Measurements from ENCODE around the gene NBAS. TPM values are rescaled to one million over a fixed set of nuclear protein-coding genes. Genes with fewer than 3 reads are reported as not detected.
"Not testable (repeated sequence)": the region's sequence is repeated elsewhere in the genome, so short reads cannot be mapped to it uniquely, and the experiment has no call there.

The NBAS gene
- polyA plus RNA-seq, 1 donor: 67.3 TPM

DNA sequence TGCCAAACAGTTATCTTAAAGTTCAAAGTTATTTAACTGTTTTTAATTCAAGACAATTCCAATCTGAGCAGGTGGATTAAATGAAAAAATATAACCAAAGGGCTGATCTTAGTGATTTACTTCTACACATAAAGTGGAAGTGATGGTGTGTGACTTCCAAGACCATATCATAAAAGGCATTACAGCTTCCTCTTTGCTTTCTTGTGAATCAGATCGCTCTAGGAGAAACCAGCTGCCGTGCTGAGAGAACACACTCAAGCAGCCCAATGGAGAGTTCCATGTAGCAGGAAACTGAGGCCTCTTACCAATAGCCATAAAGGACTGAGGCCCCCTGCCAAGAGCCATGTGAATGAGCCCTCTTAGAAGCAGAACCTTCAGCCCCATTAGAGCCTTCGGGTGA is 197.4 kb downstream of the NBAS start:
- no peak for DNase-seq

DNA sequence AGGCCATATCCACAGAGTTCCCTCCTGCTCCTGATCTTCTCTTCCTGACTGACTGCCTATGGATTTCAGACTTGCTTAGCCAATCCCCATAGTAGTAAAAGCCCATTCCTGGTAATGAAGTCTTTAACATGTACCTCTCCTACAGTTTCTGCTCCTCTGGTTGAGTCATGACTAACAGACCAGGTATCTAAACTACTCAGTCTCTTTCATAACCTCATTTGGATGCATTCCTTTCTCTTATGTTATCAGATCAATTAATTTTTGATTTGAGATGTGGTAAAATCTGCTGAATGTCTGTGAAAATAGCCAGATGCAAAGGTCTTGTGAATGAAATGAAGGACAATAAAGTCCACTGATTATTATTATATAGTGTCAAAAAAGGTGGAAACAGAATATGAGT is 198.0 kb downstream of the NBAS start:
- no peak for DNase-seq

DNA sequence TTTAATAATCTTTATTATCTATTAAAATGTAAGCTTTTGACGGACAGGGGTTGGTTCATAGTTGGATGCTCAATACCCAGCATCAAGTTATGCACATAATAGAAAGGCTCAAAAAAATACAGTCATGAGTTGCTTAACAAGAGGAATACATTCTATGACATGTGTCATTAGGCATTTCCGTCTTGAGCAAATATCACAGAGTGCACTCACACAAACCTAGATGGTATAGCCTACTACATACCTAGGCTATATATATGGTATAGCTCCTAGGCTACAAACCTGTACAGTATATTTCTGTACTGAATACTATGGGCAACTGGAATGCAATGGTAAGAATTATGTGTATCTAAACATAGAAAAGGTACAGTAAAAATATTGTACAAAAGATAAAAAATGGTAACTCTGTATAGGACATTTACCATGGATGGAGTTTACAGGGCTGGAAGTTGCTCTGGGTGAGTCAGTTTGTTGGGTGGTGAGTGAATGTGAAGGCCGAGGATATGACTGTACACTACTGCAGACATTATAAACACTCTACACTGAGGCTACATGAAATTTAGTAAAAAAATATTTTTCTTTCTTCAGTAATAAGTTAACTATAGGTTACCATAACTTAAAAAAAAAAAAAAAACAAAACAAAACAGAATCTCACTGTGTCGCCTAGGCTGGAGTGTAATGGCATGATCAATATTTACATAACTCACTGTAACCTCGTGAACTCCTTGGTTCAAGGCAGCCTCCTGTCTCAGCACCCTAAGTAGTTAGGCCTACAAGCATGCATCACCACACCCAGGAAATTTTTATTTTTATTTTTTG is 201.2 kb downstream of the NBAS start:
- DNase-seq: no peak

DNA sequence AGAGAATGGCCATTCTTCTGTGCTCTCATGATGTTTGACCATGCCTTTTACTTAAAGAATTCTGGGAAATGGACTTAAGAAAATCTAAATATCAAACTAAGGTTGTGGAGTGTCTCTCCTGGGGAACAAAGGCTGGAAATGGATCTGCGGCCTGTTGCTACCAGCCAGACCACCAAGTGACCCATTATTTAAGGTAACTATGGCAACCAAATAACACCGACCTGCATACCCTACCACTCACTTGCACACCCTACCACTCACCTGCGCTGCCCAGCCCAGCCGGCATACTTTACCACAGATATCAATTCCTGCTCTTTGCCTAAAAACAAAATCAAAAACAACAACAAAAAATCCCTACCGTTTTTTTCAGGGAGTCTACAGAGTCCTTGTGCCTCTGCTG is 203.2 kb downstream of the NBAS start:
- no peak for DNase-seq

DNA sequence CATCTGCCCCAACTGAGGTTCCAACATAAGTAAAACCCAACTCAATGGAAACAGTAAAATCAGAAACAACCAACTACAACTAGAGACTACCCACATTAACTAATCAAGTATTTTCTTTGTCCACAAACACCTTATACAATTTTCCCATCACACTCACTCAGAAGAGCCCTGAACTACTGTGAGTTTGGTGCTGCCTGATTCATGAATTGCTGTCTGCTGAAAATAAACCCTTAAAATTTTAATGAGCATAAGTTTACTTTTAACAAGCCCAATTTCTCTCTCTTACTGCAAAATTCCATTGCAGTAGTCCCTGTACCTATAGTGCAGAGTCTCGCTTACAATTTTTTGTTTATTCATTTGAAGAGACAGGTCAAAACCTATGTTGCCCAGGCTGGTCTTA is 203.9 kb downstream of the NBAS start:
- DNase-seq: no peak

DNA sequence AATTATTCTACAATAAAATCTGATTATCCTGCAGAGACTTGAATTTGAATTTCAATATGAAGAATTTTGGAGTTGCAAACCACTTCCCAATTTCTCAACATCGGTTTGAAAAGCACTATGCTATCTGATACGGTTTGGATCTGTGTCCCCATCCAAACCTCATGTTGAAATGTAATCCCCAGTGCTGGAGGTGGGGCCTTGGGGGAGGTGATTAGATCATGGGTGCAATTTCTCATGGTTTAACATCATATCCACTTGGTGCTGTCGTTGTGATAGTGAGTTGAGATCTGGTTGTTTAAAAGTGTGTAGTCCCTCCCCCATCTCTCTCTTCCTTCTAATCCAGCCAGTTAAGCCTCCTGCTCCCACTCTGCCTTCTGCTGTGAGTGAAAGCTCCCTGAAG is 205.7 kb downstream of the NBAS start:
- DNase-seq: no peak

DNA sequence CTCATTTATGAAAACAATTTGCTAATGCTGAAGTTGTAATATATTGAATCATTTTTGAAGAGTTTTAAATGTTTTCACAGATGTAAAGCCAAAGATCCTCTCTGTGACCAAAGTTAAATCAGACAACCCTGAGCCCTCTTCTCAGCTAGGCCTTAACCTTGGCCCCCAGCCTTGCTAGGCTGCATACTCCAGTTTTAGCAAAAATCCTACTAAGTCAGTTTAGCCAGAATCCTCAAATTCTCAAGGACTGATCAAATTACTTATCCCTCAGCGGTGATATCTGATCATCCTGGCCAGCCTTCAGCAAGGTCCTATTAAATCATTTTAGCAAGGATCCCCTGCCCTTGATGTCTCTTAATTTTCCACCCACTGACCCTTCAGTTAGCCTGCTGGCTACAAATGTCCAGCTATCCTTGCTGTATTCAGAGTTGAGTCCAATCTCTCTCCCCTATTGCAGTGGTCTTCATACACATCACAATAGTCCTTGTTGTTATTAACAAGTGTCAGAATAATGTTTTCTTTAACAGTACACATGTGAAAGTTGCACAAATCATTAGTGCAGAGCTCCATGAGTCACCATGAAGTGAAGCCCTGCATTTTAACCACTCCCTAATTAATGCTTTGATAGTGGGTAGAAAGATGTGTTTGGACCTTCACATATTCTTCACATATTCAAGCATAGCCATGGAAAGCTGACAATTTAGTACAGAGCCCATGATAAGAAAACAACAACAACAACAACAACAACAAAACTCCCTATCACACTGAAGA is 206.4 kb downstream of the NBAS start:
- no peak for DNase-seq

DNA sequence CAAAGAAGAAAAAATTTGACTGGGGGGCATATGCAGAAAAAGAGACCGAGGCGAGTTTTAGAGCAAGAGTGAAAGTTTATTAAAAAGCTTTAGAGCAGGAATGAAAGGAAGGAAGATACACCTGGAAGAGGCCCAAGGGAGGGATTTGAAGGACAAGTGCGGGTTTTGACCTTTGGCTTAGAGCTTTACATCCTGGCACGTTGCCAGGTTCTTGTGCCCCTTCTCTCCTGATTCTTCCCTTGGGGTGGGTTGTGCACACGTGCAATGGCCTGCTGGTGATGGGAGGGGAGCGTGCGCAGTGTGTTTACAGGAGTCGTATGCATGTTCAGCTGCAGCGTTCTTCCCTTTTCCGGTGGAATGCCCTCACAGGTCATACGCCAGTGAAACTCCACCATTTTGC is 208.8 kb downstream of the NBAS start:
- no peak for DNase-seq

DNA sequence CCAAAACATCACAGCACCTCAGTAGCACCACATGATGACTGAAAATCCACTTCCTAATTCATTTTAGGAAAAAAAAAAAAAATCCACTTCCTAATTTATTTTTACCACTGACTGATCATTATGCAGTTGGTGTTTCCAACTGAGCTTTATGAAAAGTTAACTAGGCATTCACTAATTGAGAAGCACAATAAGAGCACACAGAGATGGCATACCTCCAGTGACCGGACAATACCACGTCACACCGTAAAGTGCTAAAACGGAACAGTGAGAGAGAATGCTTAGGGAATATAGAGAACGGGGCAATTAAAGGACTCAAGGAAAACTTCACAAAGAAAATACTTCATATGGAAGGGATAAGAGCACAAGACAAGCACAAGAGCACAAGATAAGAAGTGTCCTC is 212.5 kb downstream of the NBAS start:
- DNase-seq: no peak

DNA sequence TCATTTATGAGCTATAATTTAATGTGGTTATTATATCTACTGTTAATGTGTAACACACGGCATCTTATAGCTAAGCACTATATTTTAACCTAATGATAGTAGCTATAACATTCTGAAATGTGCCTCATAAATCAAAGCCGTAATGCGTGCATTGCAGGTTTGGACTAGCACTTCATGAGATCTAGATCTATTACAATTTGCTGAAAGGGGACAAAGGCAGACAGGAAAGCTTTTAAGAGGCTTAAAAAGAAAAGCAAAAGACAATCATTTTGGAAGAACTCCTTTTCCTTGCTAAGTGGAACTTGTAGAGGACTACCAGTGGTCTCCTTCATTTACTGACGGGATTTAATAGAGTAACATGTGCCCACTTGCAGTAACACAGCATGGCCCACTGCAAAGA is 213.1 kb downstream of the NBAS start:
- DNase-seq: no peak

DNA sequence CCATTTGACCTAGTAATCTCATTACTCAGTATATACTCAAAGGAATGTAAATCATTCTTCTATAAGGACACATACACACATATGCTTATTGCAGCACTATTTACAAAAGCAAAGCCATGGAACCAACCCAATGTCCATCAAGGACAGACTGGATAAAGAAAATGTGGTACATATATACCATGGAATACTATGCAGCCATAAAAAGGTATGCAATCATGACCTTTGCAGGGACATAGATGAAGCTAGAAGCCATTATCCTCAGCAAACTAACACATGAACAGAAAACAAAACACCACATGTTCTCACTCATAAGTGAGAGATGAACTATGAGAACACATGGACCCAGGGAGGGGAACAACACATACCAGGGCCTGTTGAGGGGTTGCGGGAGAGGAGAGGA is 214.5 kb downstream of the NBAS start:
- DNase-seq: no peak

DNA sequence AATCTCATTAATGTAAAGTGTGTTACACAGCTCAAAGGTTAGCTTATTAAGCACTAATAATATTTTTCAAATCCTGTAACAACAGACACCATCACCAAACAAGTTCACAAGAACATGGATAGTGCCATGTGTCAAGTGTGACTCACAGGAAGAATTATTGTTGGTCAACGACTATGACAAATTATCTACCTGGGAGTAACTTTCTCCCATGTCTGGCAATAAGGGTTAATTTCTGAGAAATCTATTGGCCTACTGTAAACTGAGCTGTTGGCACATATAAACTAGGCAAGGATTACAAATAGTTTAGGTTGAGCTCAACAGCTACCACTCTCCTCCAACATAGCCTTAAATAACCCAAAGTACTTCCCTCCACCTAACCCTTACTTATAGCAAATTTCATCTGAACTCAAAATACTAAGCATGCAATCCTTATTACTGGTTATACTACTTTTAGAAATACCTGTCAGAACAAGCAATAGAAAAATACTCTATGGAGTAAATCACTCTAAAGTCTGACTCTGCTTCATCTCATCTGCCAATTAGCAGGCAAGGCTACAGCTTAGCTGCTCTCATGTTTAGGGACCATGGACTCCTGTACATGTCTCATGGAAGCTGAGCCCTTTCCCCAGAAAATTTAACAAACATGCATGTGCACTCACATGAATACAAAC is 223.0 kb downstream of the NBAS start:
- DNase-seq: no peak

DNA sequence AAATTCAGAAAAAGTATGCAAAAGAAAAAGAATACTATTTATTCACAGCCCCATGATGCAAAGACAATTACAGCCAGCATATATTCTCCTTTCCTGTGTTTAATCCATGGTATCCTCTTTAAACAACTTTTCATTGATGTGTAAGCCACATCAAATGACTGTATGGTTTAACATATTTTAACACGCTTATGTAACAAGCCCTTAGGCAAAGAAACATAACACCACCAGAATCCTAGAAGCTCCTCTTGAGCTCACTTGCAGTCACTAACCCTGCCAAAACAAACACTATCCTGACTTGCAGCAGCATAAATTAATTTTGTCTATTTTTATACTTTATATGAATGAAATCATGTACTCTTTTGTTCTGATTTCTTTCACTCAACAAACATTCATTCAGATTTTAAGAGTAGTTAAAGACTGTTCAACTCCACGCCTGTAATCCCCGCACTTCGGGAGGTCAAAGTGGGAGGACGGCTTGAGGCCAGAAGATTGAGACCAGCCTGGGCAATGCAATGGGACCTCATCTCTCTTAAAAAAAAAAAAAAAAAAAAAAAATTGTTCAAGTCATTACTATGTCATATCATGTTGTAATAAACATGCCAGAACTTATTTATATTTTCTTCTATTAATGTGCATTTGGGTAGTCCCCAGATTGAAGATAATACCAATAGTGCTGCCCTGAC is 226.3 kb downstream of the NBAS start:
- no peak for DNase-seq

DNA sequence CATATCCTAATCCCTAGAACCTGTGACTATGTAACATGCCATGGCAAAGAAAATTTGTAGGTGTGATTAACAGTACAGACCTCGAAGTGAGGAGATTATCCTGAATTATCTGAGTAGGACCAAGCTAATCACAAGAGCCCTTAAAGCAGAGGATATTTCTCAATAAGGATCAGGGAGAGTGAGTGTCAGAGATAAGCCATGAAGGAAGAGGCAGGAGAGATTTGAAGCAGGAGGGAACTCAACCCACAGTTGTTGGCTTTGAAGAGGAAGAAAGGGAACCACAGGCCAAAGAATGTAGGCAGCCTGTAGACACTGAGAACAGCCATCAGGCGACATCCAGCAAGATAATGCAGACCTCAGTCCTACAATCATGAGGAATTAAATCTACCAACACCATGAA is 229.3 kb downstream of the NBAS start:
- no peak for DNase-seq

DNA sequence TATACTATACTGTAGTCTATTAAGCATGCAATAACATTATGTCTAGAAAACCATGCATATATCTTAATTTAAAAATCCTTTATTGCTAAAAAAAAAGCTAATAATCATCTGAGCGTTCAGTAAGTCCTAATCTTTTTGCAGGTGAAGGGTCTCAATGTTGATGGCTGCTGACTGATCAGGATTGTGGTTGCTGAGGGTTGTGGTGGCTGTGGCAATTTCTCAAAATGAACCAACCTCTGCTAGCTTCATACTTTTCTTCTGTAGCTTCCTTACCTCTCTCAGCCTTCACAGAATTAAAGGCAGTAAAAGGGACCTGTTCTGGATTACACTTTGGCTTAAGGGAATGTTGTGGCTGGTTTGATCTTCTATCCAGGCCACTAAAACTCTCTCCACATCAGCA is 235.8 kb downstream of the NBAS start:
- no peak for DNase-seq

DNA sequence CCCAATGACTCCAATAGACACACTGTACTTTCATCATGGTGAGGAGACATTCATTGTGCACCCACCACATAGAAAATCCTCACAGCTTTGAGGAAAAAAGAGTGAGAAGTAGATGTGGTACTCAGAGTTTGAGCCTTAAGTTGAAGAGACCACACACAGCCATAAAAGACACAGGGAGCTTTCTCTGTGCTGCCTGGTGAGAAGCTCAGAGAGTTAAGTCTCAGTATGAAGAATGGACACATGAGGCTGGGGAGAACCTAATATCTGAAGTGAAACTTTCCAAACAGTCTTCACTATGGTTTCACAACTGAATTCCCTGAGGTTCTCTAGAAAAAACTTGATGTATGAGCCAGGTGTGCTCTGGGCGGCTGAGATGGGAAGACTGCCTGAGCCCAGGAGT is 237.9 kb downstream of the NBAS start:
- no peak for DNase-seq

DNA sequence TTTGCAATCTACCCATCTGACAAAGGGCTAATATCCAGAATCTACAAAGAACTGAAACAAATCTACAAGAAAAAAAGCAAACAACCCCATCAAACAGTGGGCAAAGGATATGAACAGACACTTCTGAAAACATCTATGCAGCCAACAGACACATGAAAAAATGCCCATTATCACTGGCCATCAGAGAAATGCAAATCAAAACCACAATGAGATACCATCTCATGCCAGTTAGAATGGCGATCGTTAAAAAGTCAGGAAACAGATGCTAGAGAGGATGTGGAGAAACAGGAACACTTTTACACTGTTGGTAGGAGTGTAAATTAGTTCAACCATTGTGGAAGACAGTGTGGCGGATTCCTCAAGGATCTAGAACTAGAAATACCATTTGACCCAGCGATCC is 239.7 kb downstream of the NBAS start:
- DNase-seq: not testable (repeated sequence)

DNA sequence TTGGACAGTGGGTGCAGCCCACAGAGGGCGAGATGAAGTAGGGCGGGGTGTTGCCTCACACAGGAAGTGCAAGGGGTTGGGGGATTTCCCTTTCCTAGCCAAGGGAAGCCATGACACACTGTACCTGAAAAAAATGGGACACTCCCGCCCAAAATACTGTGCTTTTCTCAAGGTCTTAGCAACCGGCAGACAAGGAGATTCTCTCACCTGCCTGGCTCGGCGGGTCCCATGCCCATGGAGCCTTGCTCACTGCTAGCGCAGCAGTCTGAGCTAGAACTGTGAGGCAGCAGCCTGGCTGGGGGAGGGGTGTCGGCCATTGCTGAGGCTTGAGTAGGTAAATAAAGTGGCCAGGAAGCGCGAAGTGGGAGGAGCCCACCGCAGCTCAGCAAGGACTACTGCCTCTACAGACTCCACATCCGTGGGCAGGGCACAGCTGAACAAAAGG is 244.7 kb downstream of the NBAS start:
- DNase-seq: no peak

DNA sequence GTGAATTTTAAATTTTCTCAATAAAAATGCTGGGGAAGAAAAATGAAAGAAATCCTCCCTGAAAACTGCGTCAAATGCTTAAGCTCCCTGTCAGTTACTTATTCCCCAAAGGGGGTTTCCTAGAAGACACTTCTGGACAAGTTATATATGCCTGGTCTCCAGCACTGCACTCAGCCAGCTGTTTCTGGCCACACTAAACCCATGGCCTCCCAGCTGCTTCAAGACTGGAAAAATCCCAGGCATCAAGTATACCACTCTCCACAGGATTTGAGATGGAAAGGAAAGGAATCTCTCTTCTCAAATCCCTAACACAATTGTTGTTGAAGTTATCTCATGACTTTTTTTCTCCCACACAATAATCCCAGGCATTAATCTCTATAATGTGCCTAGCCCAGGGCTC is 245.7 kb downstream of the NBAS start:
- DNase-seq: no peak

DNA sequence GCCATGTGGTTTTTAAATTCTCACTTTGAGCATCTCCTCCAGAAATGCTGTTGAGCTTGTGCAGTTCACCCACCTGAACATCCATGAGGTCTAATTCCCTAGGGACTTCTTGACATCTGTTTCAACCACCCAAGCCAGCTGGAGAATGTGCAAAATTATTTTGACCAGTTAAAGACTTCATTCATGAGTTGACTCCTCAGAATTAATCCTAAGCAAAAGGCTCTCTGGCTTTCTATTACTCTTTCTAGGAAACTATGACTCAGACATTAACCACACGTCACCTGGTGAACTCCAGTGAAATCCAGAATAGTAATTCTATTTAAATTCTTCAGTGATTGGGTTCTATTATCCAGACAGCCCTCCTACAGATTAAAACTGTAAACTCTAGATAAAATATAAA is 247.5 kb downstream of the NBAS start:
- no peak for DNase-seq

DNA sequence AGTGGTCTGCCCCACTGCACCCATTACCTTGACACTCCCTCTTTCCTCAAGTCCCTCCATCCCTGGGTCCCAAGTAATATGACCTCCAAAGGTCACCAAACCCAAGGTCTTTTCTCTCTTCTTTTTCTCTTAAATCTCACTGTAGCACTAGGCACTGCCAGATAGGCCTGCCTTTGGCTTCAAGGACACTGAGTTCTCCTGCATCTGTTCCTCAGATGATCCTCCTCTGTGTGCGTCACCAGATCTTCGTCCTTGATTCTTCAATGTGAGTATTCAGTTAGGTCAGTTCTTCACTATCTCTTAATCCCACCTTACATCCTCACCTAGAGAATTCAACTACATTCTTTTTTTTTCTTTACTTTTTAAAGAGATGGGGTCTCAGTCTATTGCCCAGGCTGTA is 249.2 kb downstream of the NBAS start:
- DNase-seq: no peak

DNA sequence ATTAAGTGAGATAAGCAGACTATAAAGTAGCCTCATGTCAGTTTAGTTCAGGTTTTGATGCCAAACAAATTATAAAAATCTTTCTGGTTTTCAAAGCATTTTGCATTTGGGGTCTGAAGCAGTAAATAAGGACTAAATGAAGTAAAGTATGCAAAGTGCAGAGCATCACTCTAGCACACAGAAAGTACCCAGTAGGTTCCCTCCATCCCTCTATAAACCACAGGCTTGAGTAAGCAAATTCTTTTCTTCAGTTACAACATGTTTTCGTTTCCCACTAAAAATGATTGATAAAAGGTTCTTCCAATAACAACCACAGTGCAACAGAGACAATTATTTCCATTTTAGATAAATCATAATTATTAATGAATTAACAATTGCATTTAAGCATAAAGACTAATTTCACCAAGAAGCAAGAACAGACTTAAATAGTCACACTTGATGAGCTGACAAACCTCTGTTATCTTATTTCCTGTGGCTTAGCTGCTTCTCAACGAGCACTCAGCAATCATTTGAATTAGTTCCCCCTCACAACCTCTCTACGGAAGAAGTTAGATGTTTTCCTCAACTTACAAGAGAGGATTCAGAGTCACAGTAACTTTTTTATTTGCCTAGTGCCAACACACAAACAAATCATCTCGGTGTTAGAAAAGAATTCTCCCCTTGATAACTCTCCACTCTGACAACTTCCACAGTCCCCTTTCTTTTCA is 249.8 kb downstream of the NBAS start:
- no peak for DNase-seq

Measured in left kidney (tissue), 2 donors.